CD4-positive, alpha-beta T cell treated with Interleukin-15 for 1 hour (primary cell): ENCODE results near the gene XRN1.
"Not testable (repeated sequence)": the region's sequence is repeated elsewhere in the genome, so short reads cannot be mapped to it uniquely, and the experiment has no call there.

ENCODE experiments used
- DNase-seq: peaks from one replicate; pipeline ENCODE4 v3.0.0-alpha.2; 2020

XRN1 gene

GRCh38 chr3:142319094-142319493 is 128.7 kb downstream of the XRN1 start:
- no peak for DNase-seq

GRCh38 chr3:142318331-142318730 is 129.5 kb downstream of the XRN1 start:
- DNase-seq: no peak

GRCh38 chr3:142315978-142316388 is 131.9 kb downstream of the XRN1 start:
- DNase-seq: not testable (repeated sequence)

- DNase-seq: no peak
Observed at GRCh38 chr3:142315083-142315482, 132.8 kb downstream of the XRN1 start.

- DNase-seq: no peak
Observed at GRCh38 chr3:142310439-142310838, 137.4 kb downstream of the XRN1 start.

- not testable (repeated sequence) for DNase-seq
Observed at GRCh38 chr3:142302847-142303246, 145.0 kb downstream of the XRN1 start.

- no peak for DNase-seq
Observed at GRCh38 chr3:142298626-142299025, 149.2 kb downstream of the XRN1 start.

GRCh38 chr3:142296507-142296906 is 151.3 kb downstream of the XRN1 start:
- no peak for DNase-seq

GRCh38 chr3:142287866-142288638 is 159.8 kb downstream of the XRN1 start:
- DNase-seq: no peak

GRCh38 chr3:142285083-142285517 is 162.7 kb downstream of the XRN1 start:
- no peak for DNase-seq

GRCh38 chr3:142282503-142282902 is 165.3 kb downstream of the XRN1 start:
- no peak for DNase-seq

- no peak for DNase-seq
Observed at GRCh38 chr3:142281474-142281873, 166.4 kb downstream of the XRN1 start.

GRCh38 chr3:142279965-142280590 is 167.8 kb downstream of the XRN1 start:
- peak; percentile 54 for DNase-seq

- DNase-seq: no peak
Observed at GRCh38 chr3:142278451-142278850, 169.4 kb downstream of the XRN1 start.

- DNase-seq: no peak
Observed at GRCh38 chr3:142276781-142277180, 171.1 kb downstream of the XRN1 start.

- no peak for DNase-seq
Observed at GRCh38 chr3:142275856-142276255, 172.0 kb downstream of the XRN1 start.

GRCh38 chr3:142274908-142275307 is 172.9 kb downstream of the XRN1 start:
- DNase-seq: no peak

- no peak for DNase-seq
Observed at GRCh38 chr3:142273501-142273900, 174.3 kb downstream of the XRN1 start.

GRCh38 chr3:142272200-142272891 is 175.5 kb downstream of the XRN1 start:
- DNase-seq: no peak

GRCh38 chr3:142270407-142270806 is 177.4 kb downstream of the XRN1 start:
- peak; percentile 64 for DNase-seq

GRCh38 chr3:142269767-142270166 is 178.1 kb downstream of the XRN1 start:
- DNase-seq: no peak

GRCh38 chr3:142268426-142268825 is 179.4 kb downstream of the XRN1 start:
- DNase-seq: no peak

- DNase-seq: no peak
Observed at GRCh38 chr3:142267269-142267668, 180.6 kb downstream of the XRN1 start.

GRCh38 chr3:142263112-142263511 is 184.7 kb downstream of the XRN1 start:
- no peak for DNase-seq
